Measurements from ENCODE around the gene TBC1D17. TPM values are rescaled to one million over a fixed set of nuclear protein-coding genes. Genes with fewer than 3 reads are reported as not detected.

Gene TBC1D17
- total RNA-seq, 4 donors from 2014 or later: 48.7 to 84.3 (median 66.4) TPM

GRCh38 chr19:49839713-49840112, 37.8 kb upstream of the TBC1D17 start:
- Histone ChIP-seq H3K9me3 (no peaks in the 10 kb centered on the region), H3K4me1 (peaks cover 12 to 15% of the 10 kb centered on the region in 2 donors), H3K27me3 (no peaks in the 10 kb centered on the region), H3K27ac (peak overlapping the region; percentile 79 to 96 (median 92)), H3K36me3 (peaks cover 0 to 58% of the 10 kb centered on the region in 2 donors), H3K4me3 (no peak overlapping the region)
- no peak for TF ChIP-seq POLR2A (IDR thresholded peaks at IDR 0.05)
- TF ChIP-seq, protein P1, sequence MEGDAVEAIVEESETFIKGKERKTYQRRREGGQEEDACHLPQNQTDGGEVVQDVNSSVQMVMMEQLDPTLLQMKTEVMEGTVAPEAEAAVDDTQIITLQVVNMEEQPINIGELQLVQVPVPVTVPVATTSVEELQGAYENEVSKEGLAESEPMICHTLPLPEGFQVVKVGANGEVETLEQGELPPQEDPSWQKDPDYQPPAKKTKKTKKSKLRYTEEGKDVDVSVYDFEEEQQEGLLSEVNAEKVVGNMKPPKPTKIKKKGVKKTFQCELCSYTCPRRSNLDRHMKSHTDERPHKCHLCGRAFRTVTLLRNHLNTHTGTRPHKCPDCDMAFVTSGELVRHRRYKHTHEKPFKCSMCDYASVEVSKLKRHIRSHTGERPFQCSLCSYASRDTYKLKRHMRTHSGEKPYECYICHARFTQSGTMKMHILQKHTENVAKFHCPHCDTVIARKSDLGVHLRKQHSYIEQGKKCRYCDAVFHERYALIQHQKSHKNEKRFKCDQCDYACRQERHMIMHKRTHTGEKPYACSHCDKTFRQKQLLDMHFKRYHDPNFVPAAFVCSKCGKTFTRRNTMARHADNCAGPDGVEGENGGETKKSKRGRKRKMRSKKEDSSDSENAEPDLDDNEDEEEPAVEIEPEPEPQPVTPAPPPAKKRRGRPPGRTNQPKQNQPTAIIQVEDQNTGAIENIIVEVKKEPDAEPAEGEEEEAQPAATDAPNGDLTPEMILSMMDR (IDR thresholded peaks at IDR 0.05 in 4 of 5, conservative IDR thresholded peaks at IDR 0.05 in 1 of 5): no peak
- in situ Hi-C loops (cut with MboI; ENCODE audit: low sequenced_read_pairs in 4 of 4): no loop called here
- ATAC-seq (no peak), DNase-seq (no peak)
- intact Hi-C loops (cut with DNase I; ENCODE audit: low total_unique reads): no loop called here

- H3K4me1 ChIP-seq: peaks cover 17 to 21% of the 10 kb centered on the region in 2 donors
- DNase-seq (no peak), ATAC-seq (no peak)
- no peaks in the 10 kb centered on the region for H3K9me3 ChIP-seq
- in situ Hi-C loops (cut with MboI; ENCODE audit: low sequenced_read_pairs in 4 of 4) (no loop called here), intact Hi-C loops (cut with DNase I; ENCODE audit: low total_unique reads) (no loop called here)
- no peaks in the 10 kb centered on the region for H3K27me3 ChIP-seq
- H3K4me3 ChIP-seq: no peak overlapping the region
- peaks cover 0 to 52% of the 10 kb centered on the region in 2 donors for H3K36me3 ChIP-seq
- H3K27ac ChIP-seq: peak overlapping the region; percentile 79 to 96 (median 92)
- no peak for TF ChIP-seq POLR2A (IDR thresholded peaks at IDR 0.05)
- TF ChIP-seq, protein P1 (IDR thresholded peaks at IDR 0.05 in 4 of 5, conservative IDR thresholded peaks at IDR 0.05 in 1 of 5): no peak
These were observed 37.2 kb upstream of the TBC1D17 start for GRCh38 chr19:49840321-49840720.

- DNase-seq: no peak
- no peaks in the 10 kb centered on the region for H3K9me3 ChIP-seq
- H3K4me3 ChIP-seq: no peak overlapping the region
- peaks cover 17 to 21% of the 10 kb centered on the region in 2 donors for H3K4me1 ChIP-seq
- H3K27me3 ChIP-seq: no peaks in the 10 kb centered on the region
- no peak for ATAC-seq
- TF ChIP-seq, protein P1 (IDR thresholded peaks at IDR 0.05 in 4 of 5, conservative IDR thresholded peaks at IDR 0.05 in 1 of 5): no peak
- no peak for TF ChIP-seq POLR2A (IDR thresholded peaks at IDR 0.05)
- H3K36me3 ChIP-seq: peaks cover 0 to 47% of the 10 kb centered on the region in 2 donors
- intact Hi-C loops (cut with DNase I; ENCODE audit: low total_unique reads): no loop called here
- H3K27ac ChIP-seq: peak overlapping the region; percentile 79 to 96 (median 92)
- in situ Hi-C loops (cut with MboI; ENCODE audit: low sequenced_read_pairs in 4 of 4): no loop called here
These were observed 36.7 kb upstream of the TBC1D17 start for GRCh38 chr19:49840736-49841249.

DNA sequence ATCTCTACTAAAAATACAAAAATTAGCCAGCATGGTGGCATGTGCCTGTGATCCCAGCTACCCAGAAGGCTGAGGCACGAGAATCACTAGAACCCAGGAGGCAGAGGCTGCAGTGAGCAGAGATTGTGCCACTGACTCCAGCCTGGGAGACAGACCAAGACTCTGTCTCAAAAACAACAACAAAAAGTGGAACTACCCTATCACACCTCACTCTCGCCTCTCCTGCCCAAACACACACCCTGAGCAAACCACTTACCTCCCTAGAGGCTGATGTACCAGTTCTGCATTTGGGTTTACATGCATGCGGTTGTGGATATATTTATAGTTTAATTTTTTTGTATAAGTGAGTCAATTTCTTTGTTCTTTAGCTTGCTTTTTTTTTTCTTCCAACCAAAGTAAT, 34.2 kb upstream of the TBC1D17 start:
- in situ Hi-C loops (cut with MboI; ENCODE audit: low sequenced_read_pairs in 4 of 4) (no loop called here), intact Hi-C loops (cut with DNase I; ENCODE audit: low total_unique reads) (loop anchor here (2.0 kb wide), 1 partner anchor 14 kb away; no protein-coding TSS in a partner anchor)
- H3K4me3 ChIP-seq: no peak overlapping the region
- H3K27ac ChIP-seq: peak overlapping the region; percentile 79 to 96 (median 92)
- peaks cover 0 to 22% of the 10 kb centered on the region in 2 donors for H3K36me3 ChIP-seq
- ATAC-seq (peak in 1 of 2 donors; percentile 34), DNase-seq (peak in 1 of 2 donors; percentile 38)
- TF ChIP-seq, protein P1 (IDR thresholded peaks at IDR 0.05 in 4 of 5, conservative IDR thresholded peaks at IDR 0.05 in 1 of 5): no peak
- TF ChIP-seq POLR2A (IDR thresholded peaks at IDR 0.05): no peak
- H3K9me3 ChIP-seq: no peaks in the 10 kb centered on the region
- H3K4me1 ChIP-seq: peaks cover 17 to 21% of the 10 kb centered on the region in 2 donors
- no peaks in the 10 kb centered on the region for H3K27me3 ChIP-seq
